HepG2 (cell line): ENCODE measurements around the gene CYP2A7. TPM values are rescaled to one million over a fixed set of nuclear protein-coding genes. Genes with fewer than 3 reads are reported as not detected.
"Not testable (repeated sequence)": the region's sequence is repeated elsewhere in the genome, so short reads cannot be mapped to it uniquely, and the experiment has no call there.

Source experiments
- ATAC-seq: fragments of 200-7000 bp; cut with Tn5 transposase; 3 replicates; pipeline ENCODE4 v1.9.1; 2020; ENCODE audit warnings: mild to moderate bottlenecking, moderate library complexity
- BruUV-seq: library from RNA; stranded (reverse); fragments of 400-500 nt; replicated peaks from 2 replicates; lab custom pipeline; 2021; lab: Mats Ljungman, UMichigan
- CTCF ChIA-PET: fragments of 300-600 bp; formaldehyde crosslinking; extraction: SDS; loops from one replicate; lab custom pipeline; 2021; ENCODE audit warnings: low total read pairs, inconsistent platforms, low intra/inter-chr PET ratio; lab: Yijun Ruan, JAX
- POLR2A ChIA-PET: fragments of 350-600 bp; sonication (Branson Sonifier 250); formaldehyde crosslinking; loops from one replicate; lab custom pipeline; 2020; ENCODE audit warnings: antibody characterized with exemption, inconsistent platforms; lab: Yijun Ruan, JAX
- DNase-seq: peaks from one replicate; pipeline ENCODE4 v3.0.0-alpha.2; 2015; ENCODE audit warnings: low spot score
- FAIRE-seq: peaks from 3 replicates; lab custom pipeline; 2011; peaks lifted over from hg19 to GRCh38; lab: Jason Lieb, UNC
- H2AFZ ChIP-seq: one replicate; pipeline ENCODE4 v1.6.1; 2011; ENCODE audit warnings: low read length, inconsistent platforms
- H3K27ac ChIP-seq: fragments of 300-600 bp; 3 replicates; pipeline ENCODE4 v1.8.0; 2011; ENCODE audit warnings: mixed run types, mild to moderate bottlenecking, mixed read lengths, low read length, inconsistent platforms; ENCODE audit not compliant: insufficient read depth; ENCODE audit errors: extremely low read length
- H3K27me3 ChIP-seq, 2 experiments: fragments of 200-600 bp in 1 of 2; 2 replicates in 1 of 2; 3 replicates in 1 of 2; pipeline versions ENCODE4 v1.6.0 to v1.8.0; 2011; ENCODE audit warnings: low read length in 2 of 2, mild to moderate bottlenecking in 2 of 2, moderate library complexity in 2 of 2, inconsistent platforms in 1 of 2; ENCODE audit not compliant: insufficient read depth in 2 of 2, control insufficient read depth in 1 of 2
- H3K36me3 ChIP-seq, 2 experiments: fragments of 200-600 bp in 1 of 2; replicated peaks in 1 of 2; 2 replicates in 1 of 2; 3 replicates in 1 of 2; pipeline versions ENCODE4 v1.5.1 to v1.8.0; 2011; ENCODE audit warnings: low read length in 2 of 2, inconsistent platforms in 1 of 2; ENCODE audit not compliant: insufficient read depth in 2 of 2, control insufficient read depth in 1 of 2
- H3K4me1 ChIP-seq: 2 replicates; pipeline ENCODE4 v1.5.1; 2012; ENCODE audit warnings: low read length, inconsistent platforms; ENCODE audit not compliant: insufficient read depth
- H3K4me2 ChIP-seq: 2 replicates; pipeline ENCODE4 v1.6.0; 2011; ENCODE audit warnings: low read depth, low read length, inconsistent platforms
- H3K4me3 ChIP-seq, 3 experiments: fragments of 200-600 bp in 1 of 3; sonication (generic), shearing (Covaris generic) in 1 of 3; replicated peaks in 1 of 3; 2 replicates each; pipeline ENCODE4 v1.5.1; 2011 to 2016; ENCODE audit warnings: low read length in 3 of 3, inconsistent platforms in 2 of 3, low read depth in 2 of 3, mild to moderate bottlenecking in 2 of 3, control low read depth in 1 of 3, mixed read lengths in 1 of 3; ENCODE audit not compliant: insufficient read depth in 1 of 3
- H3K79me2 ChIP-seq: one replicate; pipeline ENCODE4 v1.6.1; 2011; ENCODE audit warnings: low read length, inconsistent platforms; ENCODE audit not compliant: insufficient read depth
- H3K9ac ChIP-seq: 2 replicates; pipeline ENCODE4 v1.6.0; 2011; ENCODE audit warnings: mild to moderate bottlenecking, low read depth, low read length, inconsistent platforms; ENCODE audit not compliant: insufficient read depth
- H3K9me3 ChIP-seq: 2 replicates; pipeline ENCODE4 v1.5.1; 2012; ENCODE audit warnings: mild to moderate bottlenecking, low read length
- H4K20me1 ChIP-seq: 2 replicates; pipeline ENCODE4 v1.6.0; 2011; ENCODE audit warnings: inconsistent platforms, mild to moderate bottlenecking, low read length, moderate library complexity; ENCODE audit not compliant: insufficient read depth
- ETV6 ChIP-seq: sonication (generic); formaldehyde crosslinking; conservative IDR thresholded peaks from 2 replicates; pipeline ENCODE4 v1.4.0; 2020; ENCODE audit warnings: missing genetic modification reagents
- FOXA3 ChIP-seq: IDR thresholded peaks from 2 replicates; pipeline ENCODE4 v1.6.1; 2016; ENCODE audit warnings: missing genetic modification reagents, missing compliant biosample characterization
- IRF2 ChIP-seq: IDR thresholded peaks from 2 replicates; pipeline ENCODE4 v1.6.1; 2018; ENCODE audit warnings: missing genetic modification reagents, missing compliant biosample characterization
- KMT2A ChIP-seq: sonication (generic); formaldehyde crosslinking; IDR thresholded peaks from 2 replicates; pipeline ENCODE4 v1.4.0; 2020; ENCODE audit warnings: missing genetic modification reagents
- NCOA1 ChIP-seq: sonication (generic); formaldehyde crosslinking; IDR thresholded peaks from 2 replicates; pipeline ENCODE4 v1.9.0; 2021; ENCODE audit warnings: missing genetic modification reagents
- ZNF101 ChIP-seq: sonication (generic); formaldehyde crosslinking; IDR thresholded peaks from 2 replicates; pipeline ENCODE4 v1.4.0; 2020; ENCODE audit warnings: mild to moderate bottlenecking, low read depth, missing genetic modification reagents, borderline replicate concordance
- ZNF326 ChIP-seq: sonication (generic); formaldehyde crosslinking; IDR thresholded peaks from 2 replicates; pipeline ENCODE4 v1.4.0; 2020; ENCODE audit warnings: missing genetic modification reagents, borderline replicate concordance
- ZNF431 ChIP-seq: sonication (generic); formaldehyde crosslinking; IDR thresholded peaks from 2 replicates; pipeline ENCODE4 v1.9.0; 2022; ENCODE audit warnings: missing genetic modification reagents, low read depth, mild to moderate bottlenecking, borderline replicate concordance
- ZNF629 ChIP-seq: sonication (generic); formaldehyde crosslinking; conservative IDR thresholded peaks from 2 replicates; pipeline ENCODE4 v1.5.0; 2020; ENCODE audit warnings: missing genetic modification reagents
- WGBS: methylation state at CpG from one replicate; pipeline ENCODE4 v1.1.6; 2017; ENCODE audit warnings: low lambda C conversion rate; 5-methylcytosine and 5-hydroxymethylcytosine counted together
- in situ Hi-C: cut with HindIII; loops from 2 replicates; pipeline ENCODE4 v1.10.0; 2017; ENCODE audit warnings: low pct_unique_long_range_greater_than_20kb; ENCODE audit not compliant: extremely low pct_ligation_motif_present
- intact Hi-C: fragments of 100-400 bp; cut with micrococcal nuclease; formaldehyde crosslinking; loops from one replicate; pipeline ENCODE4 v1.10.0; 2022; ENCODE audit not compliant: unreplicated experiment
- polyA plus RNA-seq, 8 experiments: library from polyadenylated mRNA; depleted of rRNA in 3 of 8; stranded (reverse) in 7 of 8; unstranded in 1 of 8; fragments of >200 nt; fragmentation: Illumina TruSeq in 4 of 8; extraction: Trizol in 4 of 8; gene quantifications; 2 replicates each; pipeline versions ENCODE4 v1.2.1 to v1.2.3, GENCODE V29; 2011 to 2016; ENCODE audit warnings: low read depth in 4 of 8, missing spikeins in 1 of 8, mixed read lengths in 1 of 8; ENCODE audit not compliant: insufficient read depth in 1 of 8
- total RNA-seq, 5 experiments: library from RNA; depleted of rRNA; stranded (reverse); fragments of >200 nt; fragmentation: Illumina TruSeq; extraction: Trizol; gene quantifications; 2 replicates each; pipeline ENCODE4 v1.2.3, GENCODE V29; 2016; ENCODE audit warnings: low read depth in 1 of 5
- TF ChIP-seq, protein P1 (sequence below): sonication (generic); formaldehyde crosslinking; IDR thresholded peaks from 2 replicates; pipeline ENCODE4 v1.4.0; 2020; ENCODE audit warnings: missing genetic modification reagents
- TF ChIP-seq, protein P2 (sequence below): sonication (generic); formaldehyde crosslinking; IDR thresholded peaks from 2 replicates; pipeline ENCODE4 v1.4.0; 2020; ENCODE audit warnings: missing genetic modification reagents, borderline replicate concordance

Gene CYP2A7
- total and polyA plus RNA-seq, 2 of the 13 experiments (the other 11 are each of a cell fraction or from before 2014, with no cell fraction given), result not detected

DNA sequence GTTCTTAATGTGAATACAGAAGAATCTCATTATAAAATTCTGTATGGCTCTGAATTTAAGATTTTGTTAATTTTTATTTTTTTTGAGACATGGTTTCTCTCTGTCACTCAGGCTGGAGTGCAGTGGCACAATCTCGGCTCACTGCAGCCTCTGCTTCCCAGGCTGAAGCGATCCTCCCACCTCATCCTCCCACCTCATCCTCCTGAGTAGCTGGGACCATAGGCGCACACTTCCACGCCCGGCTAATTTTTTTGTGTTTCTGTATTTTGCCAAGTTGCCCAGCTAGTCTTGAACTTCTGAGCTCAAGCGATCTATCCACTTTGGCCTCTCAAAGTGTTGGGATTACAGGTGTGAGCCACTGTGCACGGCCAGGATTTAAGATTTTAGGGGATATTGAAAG, 14.3 kb downstream of the CYP2A7 start:
- no peak for DNase-seq
- intact Hi-C loops (no loop called here), in situ Hi-C loops (no loop called here)
- ChIA-PET CTCF (no interaction called here), POLR2A (no interaction called here)
- WGBS, result 14% methylated on average over 7 of the region's 7 CpGs
- H3K4me2 ChIP-seq, result no peak overlapping the region
- H3K79me2 ChIP-seq, result no peaks in the 10 kb centered on the region
- no peak overlapping the region for H3K27ac ChIP-seq
- no peak overlapping the region for H2AFZ ChIP-seq
- no TSS peak for BruUV-seq
- no peak for ATAC-seq
- H3K9ac ChIP-seq, result no peak overlapping the region
- FAIRE-seq, result no peak
- no peaks in the 10 kb centered on the region for H3K9me3 ChIP-seq
- H3K36me3 ChIP-seq, result no peaks in the 10 kb centered on the region
- no peaks in the 10 kb centered on the region for H3K27me3 ChIP-seq
- H3K4me1 ChIP-seq, result no peaks in the 10 kb centered on the region
- H3K4me3 ChIP-seq, result no peak overlapping the region
- TF ChIP-seq ETV6 (no peak), ZNF431 (no peak), ZNF629 (CRISPR knock-in tag) (no peak), ZNF326 (CRISPR knock-in tag) (no peak), IRF2 (CRISPR knock-in tag) (no peak), NCOA1 (CRISPR knock-in tag) (no peak), ZNF101 (CRISPR knock-in tag) (no peak), KMT2A (CRISPR knock-in tag) (no peak), FOXA3 (CRISPR knock-in tag) (no peak)
- TF ChIP-seq, protein P1, sequence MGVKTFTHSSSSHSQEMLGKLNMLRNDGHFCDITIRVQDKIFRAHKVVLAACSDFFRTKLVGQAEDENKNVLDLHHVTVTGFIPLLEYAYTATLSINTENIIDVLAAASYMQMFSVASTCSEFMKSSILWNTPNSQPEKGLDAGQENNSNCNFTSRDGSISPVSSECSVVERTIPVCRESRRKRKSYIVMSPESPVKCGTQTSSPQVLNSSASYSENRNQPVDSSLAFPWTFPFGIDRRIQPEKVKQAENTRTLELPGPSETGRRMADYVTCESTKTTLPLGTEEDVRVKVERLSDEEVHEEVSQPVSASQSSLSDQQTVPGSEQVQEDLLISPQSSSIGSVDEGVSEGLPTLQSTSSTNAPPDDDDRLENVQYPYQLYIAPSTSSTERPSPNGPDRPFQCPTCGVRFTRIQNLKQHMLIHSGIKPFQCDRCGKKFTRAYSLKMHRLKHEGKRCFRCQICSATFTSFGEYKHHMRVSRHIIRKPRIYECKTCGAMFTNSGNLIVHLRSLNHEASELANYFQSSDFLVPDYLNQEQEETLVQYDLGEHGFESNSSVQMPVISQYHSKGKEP (CRISPR knock-in tag), result no peak
- TF ChIP-seq, protein P2, sequence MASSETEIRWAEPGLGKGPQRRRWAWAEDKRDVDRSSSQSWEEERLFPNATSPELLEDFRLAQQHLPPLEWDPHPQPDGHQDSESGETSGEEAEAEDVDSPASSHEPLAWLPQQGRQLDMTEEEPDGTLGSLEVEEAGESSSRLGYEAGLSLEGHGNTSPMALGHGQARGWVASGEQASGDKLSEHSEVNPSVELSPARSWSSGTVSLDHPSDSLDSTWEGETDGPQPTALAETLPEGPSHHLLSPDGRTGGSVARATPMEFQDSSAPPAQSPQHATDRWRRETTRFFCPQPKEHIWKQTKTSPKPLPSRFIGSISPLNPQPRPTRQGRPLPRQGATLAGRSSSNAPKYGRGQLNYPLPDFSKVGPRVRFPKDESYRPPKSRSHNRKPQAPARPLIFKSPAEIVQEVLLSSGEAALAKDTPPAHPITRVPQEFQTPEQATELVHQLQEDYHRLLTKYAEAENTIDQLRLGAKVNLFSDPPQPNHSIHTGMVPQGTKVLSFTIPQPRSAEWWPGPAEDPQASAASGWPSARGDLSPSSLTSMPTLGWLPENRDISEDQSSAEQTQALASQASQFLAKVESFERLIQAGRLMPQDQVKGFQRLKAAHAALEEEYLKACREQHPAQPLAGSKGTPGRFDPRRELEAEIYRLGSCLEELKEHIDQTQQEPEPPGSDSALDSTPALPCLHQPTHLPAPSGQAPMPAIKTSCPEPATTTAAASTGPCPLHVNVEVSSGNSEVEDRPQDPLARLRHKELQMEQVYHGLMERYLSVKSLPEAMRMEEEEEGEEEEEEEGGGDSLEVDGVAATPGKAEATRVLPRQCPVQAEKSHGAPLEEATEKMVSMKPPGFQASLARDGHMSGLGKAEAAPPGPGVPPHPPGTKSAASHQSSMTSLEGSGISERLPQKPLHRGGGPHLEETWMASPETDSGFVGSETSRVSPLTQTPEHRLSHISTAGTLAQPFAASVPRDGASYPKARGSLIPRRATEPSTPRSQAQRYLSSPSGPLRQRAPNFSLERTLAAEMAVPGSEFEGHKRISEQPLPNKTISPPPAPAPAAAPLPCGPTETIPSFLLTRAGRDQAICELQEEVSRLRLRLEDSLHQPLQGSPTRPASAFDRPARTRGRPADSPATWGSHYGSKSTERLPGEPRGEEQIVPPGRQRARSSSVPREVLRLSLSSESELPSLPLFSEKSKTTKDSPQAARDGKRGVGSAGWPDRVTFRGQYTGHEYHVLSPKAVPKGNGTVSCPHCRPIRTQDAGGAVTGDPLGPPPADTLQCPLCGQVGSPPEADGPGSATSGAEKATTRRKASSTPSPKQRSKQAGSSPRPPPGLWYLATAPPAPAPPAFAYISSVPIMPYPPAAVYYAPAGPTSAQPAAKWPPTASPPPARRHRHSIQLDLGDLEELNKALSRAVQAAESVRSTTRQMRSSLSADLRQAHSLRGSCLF (CRISPR knock-in tag), result no peak
- no peaks in the 10 kb centered on the region for H4K20me1 ChIP-seq

DNA sequence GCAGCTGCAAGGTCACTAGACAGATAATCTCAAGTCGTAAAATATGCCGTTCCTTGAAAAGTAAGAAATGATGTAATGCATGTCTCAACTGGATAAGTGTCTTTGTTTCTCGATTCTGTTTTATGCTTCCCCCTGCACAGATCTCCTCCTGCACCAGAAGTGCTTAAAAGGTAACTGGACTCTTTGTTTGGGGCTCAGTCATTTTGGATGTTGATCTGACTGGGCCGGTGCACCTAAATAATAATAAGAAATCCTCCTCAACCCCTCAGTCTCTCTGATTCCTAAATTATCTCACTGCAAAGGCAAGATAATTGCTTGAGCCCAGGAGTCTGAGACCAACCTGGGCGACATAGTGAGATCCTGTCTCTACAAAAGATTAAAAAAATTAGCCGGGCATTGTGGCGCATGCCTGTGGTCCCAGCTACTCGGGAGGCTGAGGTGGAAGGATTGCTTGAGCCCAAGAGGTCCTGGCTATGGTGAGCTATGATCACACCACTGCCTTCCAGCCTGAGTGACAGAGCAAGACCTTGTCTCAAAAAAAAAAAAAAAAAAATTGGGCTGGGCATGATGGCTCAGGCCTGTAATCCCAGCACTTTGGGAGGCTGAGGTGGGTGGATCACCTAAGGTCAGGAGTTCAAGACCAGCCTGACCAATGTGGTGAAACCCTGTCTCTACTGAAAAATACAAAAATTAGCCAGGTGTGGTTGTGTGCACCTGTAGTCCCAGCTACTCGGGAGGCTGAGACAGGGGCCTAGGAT, 17.1 kb downstream of the CYP2A7 start:
- H3K4me3 ChIP-seq, POLR2A ChIA-PET, intact Hi-C loops, CTCF ChIA-PET, FAIRE-seq, H3K36me3 ChIP-seq, H3K79me2 ChIP-seq, H4K20me1 ChIP-seq, H3K9me3 ChIP-seq, H3K4me2 ChIP-seq, H3K9ac ChIP-seq, in situ Hi-C loops, H3K27ac ChIP-seq, ATAC-seq, H2AFZ ChIP-seq, H3K4me1 ChIP-seq, BruUV-seq, DNase-seq, H3K27me3 ChIP-seq: not testable (repeated sequence)
- WGBS, result 59% methylated on average over 9 of the region's 9 CpGs
